HG03066 (cell line): ENCODE data around the gene RBP3.

ENCODE experiments used
- ATAC-seq: cut with Tn5 transposase; IDR thresholded peaks from one replicate; pipeline ENCODE4 v1.9.1; 2021; ENCODE audit warnings: low read depth; ENCODE audit not compliant: unreplicated experiment

The RBP3 gene

GRCh38 chr10:47317251-47317650, 30.9 kb upstream of the RBP3 start:
- ATAC-seq, result no peak

GRCh38 chr10:47318706-47319105, 29.5 kb upstream of the RBP3 start:
- no peak for ATAC-seq

GRCh38 chr10:47319784-47320183, 28.4 kb upstream of the RBP3 start:
- ATAC-seq, result no peak

- ATAC-seq, result no peak
These were observed 27.4 kb upstream of the RBP3 start for GRCh38 chr10:47320812-47321211.

- no peak for ATAC-seq
These were observed 26.5 kb upstream of the RBP3 start for GRCh38 chr10:47321521-47322195.

GRCh38 chr10:47322300-47323061, 25.7 kb upstream of the RBP3 start, which contains the start of gene GDF2:
TSS of gene GDF2 (plus strand) at chr10:47322454. CDS start at chr10:47322669, 215 bp downstream.
- ATAC-seq, result no peak

GRCh38 chr10:47323087-47323486, 25.1 kb upstream of the RBP3 start:
- ATAC-seq, result no peak

GRCh38 chr10:47323636-47324296, 24.4 kb upstream of the RBP3 start:
- ATAC-seq, result no peak

- no peak for ATAC-seq
These were observed 22.6 kb upstream of the RBP3 start for GRCh38 chr10:47325303-47326291.

GRCh38 chr10:47326306-47326926, 21.7 kb upstream of the RBP3 start:
- ATAC-seq, result no peak

- no peak for ATAC-seq
These were observed 21.2 kb upstream of the RBP3 start for GRCh38 chr10:47326927-47327330.

GRCh38 chr10:47329855-47330254, 18.3 kb upstream of the RBP3 start:
- no peak for ATAC-seq

GRCh38 chr10:47330366-47330765, 17.8 kb upstream of the RBP3 start:
- no peak for ATAC-seq

GRCh38 chr10:47330804-47331203, 17.4 kb upstream of the RBP3 start:
- no peak for ATAC-seq

GRCh38 chr10:47331491-47331890, 16.7 kb upstream of the RBP3 start:
- ATAC-seq, result no peak

- ATAC-seq, result no peak
These were observed 16.2 kb upstream of the RBP3 start for GRCh38 chr10:47331954-47332353.

GRCh38 chr10:47332371-47332770, 15.8 kb upstream of the RBP3 start:
- no peak for ATAC-seq

- ATAC-seq, result no peak
These were observed 15.2 kb upstream of the RBP3 start for GRCh38 chr10:47332946-47333345.

- ATAC-seq, result no peak
These were observed 14.6 kb upstream of the RBP3 start for GRCh38 chr10:47333532-47333931.
